GM10266 (cell line): ENCODE measurements around the gene TSPAN5.

ENCODE experiments used
- DNase-seq: peaks from one replicate; pipeline ENCODE4 v3.0.0; 2012; ENCODE audit errors: extremely low spot score
- TF ChIP-seq, protein P1 (sequence below): IDR thresholded peaks from 2 replicates; pipeline ENCODE4 v1.5.1; 2012; ENCODE audit warnings: mild to moderate bottlenecking, low read depth; ENCODE audit not compliant: control insufficient read depth, insufficient read depth; ENCODE audit errors: missing control alignments

Gene TSPAN5

DNA sequence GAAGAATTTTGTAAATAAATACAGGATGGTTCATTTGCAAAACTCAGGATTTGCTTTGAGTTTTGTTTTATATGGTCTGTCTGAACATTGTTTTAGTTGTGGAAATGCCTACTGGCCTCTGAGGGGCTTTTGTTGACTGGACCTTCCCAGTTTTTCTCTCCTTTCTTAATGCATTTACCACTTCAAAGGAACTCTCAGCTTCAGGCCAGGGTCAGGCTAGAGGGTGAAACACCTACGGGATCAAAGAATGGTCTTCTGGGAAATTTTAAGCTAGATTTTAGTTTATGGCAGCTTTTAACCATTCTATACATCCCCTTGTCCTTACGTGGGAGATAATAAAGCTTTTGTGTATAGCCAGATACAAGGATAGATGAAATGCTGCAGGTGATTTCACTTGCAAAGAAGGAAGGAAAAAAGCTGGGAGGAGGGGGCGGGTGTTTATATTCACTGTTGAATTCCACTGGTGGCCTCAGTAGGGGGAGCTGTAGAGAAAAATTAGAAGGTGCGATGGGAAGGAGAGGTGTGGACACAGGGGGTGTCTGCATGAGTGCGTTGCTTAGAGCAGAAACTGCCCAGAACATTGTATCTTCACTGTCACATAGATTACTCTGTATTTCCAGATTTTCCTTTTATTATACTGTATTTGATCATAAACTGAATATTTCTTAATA is 151.8 kb downstream of the TSPAN5 start:
- no peak for DNase-seq

GRCh38 chr4:98505992-98506391 is 152.4 kb downstream of the TSPAN5 start:
- TF ChIP-seq, protein P1, sequence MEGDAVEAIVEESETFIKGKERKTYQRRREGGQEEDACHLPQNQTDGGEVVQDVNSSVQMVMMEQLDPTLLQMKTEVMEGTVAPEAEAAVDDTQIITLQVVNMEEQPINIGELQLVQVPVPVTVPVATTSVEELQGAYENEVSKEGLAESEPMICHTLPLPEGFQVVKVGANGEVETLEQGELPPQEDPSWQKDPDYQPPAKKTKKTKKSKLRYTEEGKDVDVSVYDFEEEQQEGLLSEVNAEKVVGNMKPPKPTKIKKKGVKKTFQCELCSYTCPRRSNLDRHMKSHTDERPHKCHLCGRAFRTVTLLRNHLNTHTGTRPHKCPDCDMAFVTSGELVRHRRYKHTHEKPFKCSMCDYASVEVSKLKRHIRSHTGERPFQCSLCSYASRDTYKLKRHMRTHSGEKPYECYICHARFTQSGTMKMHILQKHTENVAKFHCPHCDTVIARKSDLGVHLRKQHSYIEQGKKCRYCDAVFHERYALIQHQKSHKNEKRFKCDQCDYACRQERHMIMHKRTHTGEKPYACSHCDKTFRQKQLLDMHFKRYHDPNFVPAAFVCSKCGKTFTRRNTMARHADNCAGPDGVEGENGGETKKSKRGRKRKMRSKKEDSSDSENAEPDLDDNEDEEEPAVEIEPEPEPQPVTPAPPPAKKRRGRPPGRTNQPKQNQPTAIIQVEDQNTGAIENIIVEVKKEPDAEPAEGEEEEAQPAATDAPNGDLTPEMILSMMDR: no peak
- DNase-seq: no peak

More for the DNA sequence above, 151.8 kb downstream of the TSPAN5 start:
- TF ChIP-seq, protein P1: peak; percentile 8

DNA sequence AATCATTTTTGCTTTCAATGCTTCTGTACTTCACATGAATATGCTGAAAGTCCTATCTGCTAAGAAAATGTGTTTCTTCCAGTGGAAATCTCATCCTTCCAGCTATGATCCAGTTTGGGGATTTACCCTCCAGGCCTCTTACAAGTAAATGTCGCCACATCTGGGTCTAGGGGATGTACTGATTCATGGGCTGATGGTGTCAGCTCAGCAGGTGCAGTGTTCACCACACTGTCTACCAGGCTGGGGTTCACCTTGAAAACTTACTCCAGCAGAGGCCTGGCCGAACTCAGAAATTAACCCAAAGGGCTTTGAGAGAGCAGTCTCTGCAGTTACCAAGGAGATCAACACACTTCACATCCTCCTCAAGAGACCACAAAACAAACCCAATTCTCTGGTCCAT is 154.3 kb downstream of the TSPAN5 start:
- no peak for DNase-seq
- TF ChIP-seq, protein P1: no peak

DNA sequence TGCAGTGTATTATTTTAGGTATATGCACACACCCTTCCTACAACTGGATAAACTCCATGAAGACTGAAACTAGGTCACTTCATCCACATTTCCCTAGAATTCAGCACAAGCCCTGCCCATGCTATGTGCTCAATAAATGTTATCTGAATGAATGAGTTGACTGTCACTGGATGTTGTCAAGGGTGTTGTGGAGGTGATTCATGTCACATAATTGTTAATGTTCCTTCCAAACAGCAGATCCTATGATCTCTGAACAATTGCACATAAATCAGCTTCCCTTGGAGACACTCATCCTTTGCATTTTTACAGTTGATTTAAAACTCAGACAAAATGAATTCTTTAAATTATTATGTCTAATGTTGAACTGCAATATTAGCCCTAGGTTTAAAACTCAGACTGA is 154.7 kb downstream of the TSPAN5 start:
- no peak for DNase-seq
- TF ChIP-seq, protein P1: no peak

DNA sequence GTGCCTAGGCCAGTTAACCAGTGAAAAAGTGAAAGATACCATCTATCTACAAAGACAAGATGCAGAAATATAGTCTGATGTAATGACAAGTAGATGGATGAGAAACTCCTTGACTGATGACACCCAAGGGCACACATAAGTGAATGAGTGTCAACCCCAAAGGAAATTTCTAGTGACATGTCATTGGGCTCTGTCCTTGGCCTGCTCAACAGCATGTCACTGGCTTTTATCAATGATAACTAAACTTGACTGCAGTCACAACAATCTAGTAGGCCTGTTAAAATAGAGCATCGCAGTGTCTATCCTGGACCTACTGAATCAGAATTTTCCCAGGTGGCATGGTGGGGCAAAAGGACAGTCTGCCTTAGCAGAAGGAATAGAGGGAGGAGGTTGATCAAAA is 155.8 kb downstream of the TSPAN5 start:
- no peak for DNase-seq
- TF ChIP-seq, protein P1: no peak

DNA sequence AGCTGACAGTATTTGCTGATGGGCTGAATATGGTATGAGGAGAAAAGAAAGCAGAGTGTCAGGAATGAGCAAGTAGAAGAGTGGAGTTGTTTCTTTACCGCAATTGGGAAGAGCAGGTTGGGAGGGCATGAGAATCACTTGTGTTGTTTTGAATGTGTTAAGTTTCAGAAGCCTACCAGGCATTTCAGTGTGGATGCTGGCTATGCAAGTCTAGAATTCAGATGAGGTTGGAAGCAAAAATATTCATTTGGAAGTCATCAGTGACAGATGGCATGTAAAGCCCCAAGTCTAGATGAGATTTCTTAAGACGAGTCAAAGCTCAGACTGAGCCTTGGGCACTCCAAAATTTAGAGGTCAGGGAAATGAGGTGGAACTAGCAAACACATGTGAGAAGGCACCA is 156.4 kb downstream of the TSPAN5 start:
- TF ChIP-seq, protein P1: no peak
- no peak for DNase-seq

DNA sequence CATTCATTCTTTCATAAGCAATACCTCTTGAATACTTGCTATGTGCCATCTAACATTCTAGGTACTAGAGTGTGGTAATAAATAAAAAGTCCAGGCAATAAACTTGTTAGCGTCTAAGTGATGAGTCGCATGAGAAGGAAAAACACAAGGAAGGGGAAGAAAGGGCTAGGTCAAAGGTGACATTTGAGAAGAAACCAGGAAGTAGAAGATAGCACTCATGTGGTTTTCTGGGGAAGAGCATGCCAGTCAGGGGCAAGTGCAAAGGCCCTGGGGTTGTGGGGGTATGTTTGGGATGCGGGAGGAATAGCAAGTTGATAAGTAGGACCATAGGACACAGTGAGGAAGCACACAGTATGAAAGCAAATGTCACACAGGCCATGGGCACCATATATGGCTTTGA is 157.0 kb downstream of the TSPAN5 start:
- no peak for DNase-seq
- TF ChIP-seq, protein P1: no peak
